ENCODE measurements around the gene XXYLT1.
"Not testable (repeated sequence)": the region's sequence is repeated elsewhere in the genome, so short reads cannot be mapped to it uniquely, and the experiment has no call there.

The XXYLT1 gene

DNA sequence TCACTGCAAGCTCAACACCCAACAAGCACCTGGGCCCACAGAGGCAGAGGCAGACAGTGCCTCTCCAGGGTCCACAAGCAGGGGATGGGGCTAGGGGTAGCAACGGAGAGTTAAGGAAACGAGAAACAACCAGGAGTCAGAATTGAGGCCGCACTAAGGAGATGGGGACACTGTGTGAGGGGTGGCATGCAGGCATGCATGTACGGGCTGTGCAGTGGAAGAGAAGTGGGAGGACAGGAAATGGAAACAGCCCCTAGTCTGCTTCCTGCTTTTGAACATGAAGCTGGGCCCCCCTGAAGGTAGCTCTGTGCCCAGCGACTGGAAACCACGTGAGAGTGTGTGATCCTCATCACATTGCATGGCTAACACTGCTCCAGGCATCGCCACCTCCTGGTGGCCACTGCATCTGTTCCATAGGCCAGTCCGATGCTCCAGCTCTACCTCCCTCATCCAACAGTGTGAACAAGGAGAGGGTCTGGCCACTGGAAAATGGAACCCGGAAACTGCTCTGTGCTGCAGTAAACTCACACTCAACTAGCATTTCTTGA, 44.0 kb downstream of the XXYLT1 start:
- no peak for DNase-seq (ENCODE audit: low read depth in 3 of 3)

DNA sequence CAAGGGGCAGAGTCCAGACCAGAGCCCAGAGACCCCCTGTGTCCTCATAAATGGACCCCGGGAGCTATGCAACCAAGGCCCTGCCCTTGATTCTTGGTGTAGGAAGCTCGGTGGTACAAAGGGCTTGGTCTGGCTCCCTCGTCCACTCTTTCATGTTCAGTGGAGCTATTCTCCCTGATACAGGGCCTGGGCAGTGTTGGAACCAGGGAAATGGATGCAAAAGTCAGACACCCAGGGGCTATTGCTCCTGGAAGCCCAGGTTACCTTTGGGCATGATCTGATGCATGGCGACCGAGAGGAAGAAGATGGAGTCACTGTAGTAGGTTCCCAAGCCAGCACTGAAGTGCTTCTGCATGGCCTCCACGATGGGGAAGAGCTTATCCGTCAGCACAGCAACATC, 44.5 kb downstream of the XXYLT1 start:
- no peak for DNase-seq (ENCODE audit: low read depth in 3 of 3)

DNA sequence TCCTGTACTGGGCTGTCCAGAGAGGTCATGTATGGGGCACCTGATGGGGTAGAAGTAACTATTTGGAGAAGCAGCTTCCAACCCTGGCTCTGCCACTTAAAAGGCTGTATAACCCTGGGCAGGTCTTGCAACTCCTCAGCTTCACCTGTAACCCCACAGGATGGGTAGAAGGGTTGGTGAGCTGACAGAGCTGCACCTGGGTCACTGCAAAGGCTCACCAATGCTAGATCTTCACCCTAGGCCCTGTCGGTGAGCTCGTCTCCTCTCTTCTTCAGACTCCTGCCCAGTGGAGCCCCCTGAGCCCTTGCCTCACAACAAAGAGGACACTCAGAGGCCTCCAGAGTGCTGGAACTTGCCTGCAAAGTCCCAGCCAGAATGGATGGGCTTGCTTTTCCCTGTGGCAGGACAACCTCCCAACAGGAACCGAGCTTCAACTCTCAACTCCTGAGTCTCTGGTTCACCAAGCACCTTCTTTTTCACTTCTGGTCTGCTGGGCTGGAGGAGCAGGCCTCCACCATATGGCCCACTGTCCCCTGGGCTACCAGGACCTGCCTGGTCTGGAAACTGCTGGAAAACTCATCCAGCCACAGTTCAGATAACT, 45.9 kb downstream of the XXYLT1 start:
- no peak for DNase-seq (ENCODE audit: low read depth in 3 of 3)

DNA sequence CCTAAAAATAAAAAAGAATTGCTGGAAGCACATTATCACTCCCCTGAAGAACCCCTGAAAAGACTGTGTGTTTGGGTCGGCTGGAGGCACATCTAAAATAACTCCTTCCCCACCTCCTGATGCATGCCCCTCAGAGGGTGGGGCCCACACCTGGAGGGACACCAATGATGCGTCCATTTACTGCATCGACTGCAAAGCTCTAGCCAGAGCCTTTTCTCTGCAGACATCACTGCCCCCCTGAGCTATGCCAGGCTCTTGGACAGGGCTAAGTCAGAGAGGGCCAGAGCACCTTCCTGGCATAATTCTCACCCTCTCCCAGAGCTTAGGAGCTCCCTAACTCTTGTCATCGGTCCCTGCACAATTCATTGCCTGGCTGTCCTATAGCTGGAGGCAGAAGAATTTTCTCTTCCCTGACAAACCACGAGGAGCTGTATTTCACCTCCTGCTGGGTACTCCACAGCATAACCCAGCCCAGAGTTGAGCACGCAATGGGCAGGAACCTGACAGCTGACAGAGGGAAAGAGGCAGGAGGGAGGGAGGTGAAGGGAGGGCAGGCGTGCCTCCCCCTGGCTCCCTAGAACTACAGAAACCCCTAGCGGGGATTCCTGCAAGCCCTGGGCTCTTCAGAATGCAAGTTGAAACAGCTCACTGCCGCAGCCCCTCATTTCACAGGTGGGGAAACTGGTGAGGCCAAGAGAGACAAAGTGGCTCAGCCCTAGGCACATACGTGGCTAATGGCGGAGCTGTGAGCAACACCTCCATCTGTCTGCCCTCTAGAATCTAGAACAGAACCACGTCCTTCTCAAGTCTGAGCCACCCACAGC, 46.6 kb downstream of the XXYLT1 start:
- no peak for DNase-seq (ENCODE audit: low read depth in 3 of 3)

DNA sequence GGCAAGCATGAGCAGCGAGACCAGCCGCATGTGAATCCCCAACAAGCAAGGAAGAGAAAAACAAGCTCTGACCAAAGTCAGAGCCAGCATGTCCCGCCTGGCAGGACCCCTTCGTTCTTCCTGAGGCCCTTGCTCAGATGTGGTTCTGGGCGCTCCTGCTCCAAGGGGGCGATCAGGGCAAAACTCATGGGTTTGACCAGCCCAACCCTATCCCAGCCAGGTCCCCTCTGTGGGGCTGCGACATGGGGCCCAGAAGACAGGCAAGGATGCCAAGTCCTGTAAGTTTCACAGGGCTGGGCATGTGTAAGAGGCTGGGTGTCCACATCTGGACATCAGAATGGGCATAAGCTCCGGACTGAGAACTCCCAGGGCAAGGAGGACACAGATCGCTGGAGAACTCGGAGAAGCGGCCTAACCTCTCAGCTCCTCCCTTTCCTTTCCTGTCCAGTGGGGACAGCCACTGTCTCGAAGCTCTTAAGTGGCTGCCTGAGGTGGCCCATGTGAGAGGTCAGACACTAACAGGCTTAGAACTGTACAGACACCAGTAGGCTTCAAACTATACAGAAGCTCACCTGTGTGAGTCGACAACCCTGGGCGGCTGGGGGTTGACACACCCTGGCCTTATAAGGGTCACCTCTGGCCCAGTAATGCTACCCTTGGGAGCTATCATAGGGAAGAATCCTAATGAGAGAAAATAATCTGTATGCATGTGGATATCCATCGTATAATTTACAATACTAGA, 48.9 kb downstream of the XXYLT1 start:
- no peak for DNase-seq (ENCODE audit: low read depth in 3 of 3)

DNA sequence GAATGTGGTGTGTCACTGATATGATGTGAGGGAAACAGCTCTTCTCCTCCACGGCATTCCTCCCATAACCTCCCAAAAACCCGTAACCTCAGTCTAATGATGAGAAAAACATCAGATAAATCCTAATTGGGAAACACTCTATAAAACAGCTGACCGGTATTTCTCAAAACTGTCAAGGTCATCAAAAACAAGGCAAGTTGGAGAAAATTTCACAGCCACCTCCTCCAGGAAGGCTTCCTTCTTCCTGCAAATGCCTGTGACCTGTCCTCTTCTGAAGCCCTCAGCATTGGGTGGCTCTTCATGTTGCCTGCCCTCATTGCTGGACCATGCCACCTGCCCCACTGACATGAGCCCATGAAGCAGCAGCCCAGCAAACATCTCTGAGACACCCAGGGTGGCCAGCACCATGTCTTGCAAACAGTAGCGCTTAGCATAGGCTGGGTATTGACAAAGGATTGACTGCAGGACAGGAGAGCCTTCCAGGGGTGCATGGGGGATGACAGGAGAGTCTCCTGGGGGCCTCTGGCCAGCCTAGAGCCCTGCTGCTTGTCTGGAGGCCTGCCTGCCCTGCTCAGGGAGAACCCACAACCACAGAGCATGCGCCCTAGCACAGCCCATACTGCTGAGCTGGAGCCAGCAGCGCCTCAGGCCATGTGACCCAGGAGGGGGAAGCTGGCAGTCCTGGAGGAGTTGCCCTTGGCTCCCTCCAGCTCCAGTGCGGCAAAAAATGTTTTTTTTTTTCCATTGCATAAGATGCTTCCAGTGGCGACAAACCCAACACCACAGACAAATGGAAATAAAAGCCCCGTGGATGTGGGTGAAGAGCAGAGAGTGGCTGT, 49.7 kb downstream of the XXYLT1 start:
- no peak for DNase-seq (ENCODE audit: low read depth in 3 of 3)

DNA sequence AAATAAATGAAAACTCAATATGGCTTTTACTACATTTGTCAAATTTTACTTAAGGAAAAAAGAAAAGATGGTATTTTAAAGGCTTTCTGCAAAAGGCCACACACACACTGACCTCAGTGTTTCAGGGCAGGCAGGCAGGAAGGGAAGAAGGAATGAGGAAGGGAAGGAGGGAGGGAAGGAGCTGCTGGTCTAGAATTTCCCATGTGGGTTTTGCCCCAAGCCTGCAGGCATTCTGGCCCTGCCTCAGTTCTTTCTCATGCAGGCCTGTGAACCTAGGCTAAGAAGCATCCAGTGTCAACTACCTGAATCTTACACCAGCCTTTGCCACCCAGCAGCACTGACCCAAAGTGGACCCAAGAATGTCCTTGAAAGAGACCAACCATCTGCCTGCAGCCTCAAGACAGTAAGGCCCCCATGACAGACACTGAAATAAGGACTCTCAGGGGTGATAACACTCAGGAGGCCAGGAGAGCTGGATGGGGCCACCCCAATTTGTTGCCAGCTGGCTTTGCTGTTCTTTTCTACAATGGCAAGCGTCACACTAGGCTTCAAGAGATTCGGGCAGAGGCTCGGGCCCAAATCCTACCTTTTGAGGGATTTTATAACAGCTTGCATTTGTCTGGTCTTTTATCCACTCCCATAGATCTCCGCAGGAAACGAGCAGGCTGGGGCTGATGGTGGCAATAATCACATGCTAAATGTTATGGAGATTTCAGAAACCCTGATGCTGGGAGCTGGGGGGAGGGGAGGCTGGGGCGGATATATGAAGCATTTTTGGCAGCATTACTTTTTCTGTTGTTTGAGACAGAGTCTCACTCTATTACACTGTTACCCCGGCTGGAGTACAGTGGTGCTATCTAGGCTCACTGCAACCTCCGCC, 51.4 kb downstream of the XXYLT1 start:
- DNase-seq (ENCODE audit: low read depth in 3 of 3), result no peak

GRCh38 chr3:195218331-195218730, 52.6 kb downstream of the XXYLT1 start:
- DNase-seq (ENCODE audit: low read depth in 3 of 3), result not testable (repeated sequence)

DNA sequence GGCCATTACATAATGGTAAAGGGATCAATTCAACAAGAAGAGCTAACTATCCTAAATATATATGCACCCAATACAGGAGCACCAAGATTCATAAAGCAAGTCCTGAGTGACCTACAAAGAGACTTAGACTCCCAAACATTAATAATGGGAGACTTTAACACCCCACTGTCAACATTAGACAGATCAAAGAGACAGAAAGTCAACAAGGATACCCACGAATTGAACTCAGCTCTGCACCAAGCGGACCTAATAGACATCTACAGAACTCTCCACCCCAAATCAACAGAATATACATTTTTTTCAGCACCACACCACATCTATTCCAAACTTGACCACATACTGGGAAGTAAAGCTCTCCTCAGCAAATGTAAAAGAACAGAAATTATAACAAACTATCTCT, 55.4 kb downstream of the XXYLT1 start:
- DNase-seq (ENCODE audit: low read depth in 3 of 3), result not testable (repeated sequence)

DNA sequence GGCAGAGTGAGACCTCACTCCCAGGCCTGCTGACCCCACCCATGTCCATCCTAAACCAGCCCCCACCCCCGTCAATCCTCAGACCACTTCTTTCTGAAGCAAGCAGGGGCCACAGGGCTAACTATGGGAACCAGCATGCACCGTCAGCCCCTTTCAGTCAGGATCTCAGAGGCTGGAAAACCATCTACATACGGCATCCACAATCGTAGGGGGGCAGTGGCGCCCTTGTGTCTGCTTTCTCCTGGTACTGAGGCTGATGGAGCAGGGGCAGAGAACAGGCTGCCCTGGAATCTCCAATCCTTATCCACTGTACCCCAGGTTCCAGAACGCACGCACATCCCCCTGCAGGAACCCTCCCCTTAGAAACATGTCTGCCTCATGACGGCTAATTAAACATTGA, 56.6 kb downstream of the XXYLT1 start:
- DNase-seq (ENCODE audit: low read depth in 3 of 3), result no peak

- no peak for DNase-seq (ENCODE audit: low read depth in 3 of 3)
Measured at GRCh38 chr3:195213639-195214315, 57.2 kb downstream of the XXYLT1 start.

GRCh38 chr3:195212749-195213375, 58.1 kb downstream of the XXYLT1 start:
- no peak for DNase-seq (ENCODE audit: low read depth in 3 of 3)

DNA sequence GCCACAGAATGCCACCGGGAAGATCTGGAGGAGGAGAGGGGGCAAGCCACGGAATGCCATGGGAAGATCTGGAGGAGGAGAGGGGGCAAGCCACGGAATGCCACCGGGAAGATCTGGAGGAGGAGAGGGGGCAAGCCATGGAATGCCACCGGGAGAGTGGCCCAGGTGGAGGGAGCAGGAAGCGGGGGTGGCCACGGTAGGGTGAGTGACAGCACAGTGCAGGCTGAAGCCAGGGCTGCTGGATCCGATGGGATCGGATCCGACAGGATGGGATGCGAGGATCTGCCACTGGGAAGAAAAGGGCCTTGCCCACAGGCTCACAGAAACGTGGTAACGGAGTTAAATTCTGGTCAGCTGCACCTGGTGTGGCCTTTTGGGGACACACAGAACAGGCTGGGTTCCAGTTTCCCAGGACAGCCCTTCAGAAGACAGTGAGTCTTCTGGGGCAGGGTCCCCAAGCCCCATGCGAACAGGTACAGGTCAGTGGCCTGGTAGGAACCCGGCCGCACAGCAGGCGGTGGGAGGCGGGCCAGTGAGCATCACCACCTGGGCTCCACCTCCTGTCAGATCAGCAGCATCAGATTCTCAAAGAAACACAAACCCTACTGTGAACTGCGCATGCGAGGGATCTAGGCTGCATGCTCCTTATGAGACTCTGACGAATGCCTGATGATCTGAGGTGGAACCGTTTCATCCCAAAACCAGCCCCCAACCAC, 58.8 kb downstream of the XXYLT1 start:
- no peak for DNase-seq (ENCODE audit: low read depth in 3 of 3)

DNA sequence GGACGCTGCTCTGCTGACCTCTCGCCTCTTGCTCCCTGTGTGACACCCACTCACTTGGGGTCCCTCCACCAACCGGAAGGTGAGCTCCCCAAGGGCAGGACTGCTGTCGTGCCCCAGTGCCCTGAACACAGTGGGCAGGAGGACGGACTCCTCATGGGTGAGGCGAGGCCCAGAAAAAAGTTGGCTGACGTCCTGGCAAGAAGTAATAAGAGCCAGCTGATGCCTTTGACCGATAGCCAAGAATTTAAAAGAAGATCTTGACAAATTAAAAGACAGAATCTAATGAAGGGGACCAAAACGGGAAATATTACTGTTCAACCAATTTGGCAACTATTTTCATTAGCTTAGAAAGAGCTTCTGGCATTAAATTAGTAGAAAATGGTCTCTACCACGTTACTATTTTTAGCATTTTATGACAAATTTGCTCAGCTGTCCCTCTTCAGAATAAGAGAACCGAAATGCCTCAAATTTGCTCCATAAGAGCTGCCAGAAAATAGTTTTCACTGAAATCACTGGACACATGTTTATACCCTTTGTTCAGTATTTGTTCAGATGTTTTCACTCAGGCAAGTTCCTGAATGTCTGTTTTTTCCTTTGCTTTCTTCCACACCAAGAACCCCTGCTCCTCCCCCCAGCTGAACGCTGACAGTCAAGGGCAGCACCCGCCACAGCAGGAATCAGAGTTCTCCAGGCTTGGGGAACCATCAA, 60.5 kb downstream of the XXYLT1 start:
- no peak for DNase-seq (ENCODE audit: low read depth in 3 of 3)

DNA sequence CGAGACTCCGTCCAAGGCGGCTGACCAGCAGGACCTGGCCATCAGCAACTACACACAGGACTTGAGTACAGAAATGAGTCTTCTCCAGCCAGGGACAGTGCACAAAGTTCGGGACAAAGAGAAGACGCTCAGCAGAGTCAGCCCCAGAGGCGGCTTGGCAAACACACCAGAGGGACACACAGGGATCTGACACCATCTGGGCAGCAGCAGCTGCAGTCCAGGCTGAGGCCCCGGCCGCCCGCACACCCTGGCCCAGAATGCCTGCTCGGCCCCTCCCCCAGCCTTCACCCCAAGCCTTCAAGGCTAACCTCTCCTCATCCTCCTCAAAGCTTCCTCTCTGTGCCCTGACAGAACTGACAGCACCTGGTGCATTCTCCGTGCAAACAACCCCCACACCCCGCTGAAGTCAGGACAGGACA, 61.1 kb downstream of the XXYLT1 start:
- DNase-seq (ENCODE audit: low read depth in 3 of 3), result no peak

DNA sequence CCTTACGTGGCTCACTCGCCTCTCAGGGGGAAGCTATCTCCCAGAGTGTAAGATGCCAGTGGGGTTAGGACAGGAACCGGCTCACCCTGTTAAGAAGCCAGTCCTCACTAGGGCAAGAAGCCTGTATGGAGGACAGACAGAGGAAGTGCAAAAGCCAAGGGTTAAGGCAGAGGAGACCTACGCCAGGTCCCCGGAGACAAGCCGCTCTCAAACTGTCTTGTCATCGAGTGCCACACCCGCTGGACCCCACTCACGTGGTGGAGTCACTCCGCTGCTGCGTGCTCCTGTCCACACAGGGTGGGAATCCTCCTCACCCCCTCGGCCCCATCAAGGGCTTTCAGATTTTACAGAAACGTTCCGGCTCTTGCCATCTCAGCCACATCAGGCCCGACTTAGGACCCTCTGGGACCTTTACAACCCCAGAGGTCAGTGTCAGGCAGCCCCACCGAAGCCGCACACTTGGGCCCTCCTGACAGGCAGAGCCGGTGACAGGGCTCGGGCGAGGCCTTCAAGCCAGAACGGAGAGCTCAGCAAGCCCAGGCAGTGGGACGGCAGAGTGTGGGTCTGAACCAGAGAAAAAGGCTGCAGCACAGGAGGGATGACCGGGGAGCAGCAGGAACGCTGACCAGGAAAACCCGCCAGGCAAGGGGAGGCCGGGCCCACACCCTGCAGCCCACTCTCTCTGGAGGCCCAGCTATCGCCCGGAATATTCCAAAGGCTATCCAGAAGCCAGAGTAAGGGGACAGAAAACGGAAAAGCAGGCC, 61.7 kb downstream of the XXYLT1 start:
- no peak for DNase-seq (ENCODE audit: low read depth in 3 of 3)

DNA sequence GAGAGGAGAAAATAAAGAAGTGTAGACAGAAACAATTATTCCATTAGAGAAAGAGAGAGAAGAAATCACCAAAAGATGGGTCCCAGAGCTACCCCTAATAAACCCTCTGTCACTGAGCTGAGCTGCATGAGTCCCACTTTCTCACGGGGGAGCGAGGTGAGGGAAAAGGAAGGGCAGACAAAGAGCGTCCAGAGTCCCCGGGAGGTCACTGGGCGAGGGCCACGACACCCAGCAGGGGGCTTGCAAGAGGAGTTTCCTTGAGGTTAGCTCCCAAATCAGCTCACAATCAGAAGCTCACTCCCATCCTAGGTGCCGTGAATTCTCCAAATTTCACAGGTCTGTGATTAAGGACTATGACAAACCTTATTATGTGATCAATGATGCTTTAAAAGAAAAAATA, 62.3 kb downstream of the XXYLT1 start:
- no peak for DNase-seq (ENCODE audit: low read depth in 3 of 3)
